OCI-LY1 (cell line): ENCODE data around the gene YDJC.

Experiments used
- H2AFZ ChIP-seq: fragments of 200-600 bp; sonication (generic), shearing (Covaris generic); 2 replicates; pipeline ENCODE4 v1.6.0; 2014; ENCODE audit warnings: antibody characterized with exemption, mild to moderate bottlenecking, low read length
- H3F3A ChIP-seq: fragments of 200-600 bp; sonication (generic), shearing (Covaris generic); 2 replicates; pipeline ENCODE4 v1.6.0; 2014; ENCODE audit warnings: mild to moderate bottlenecking, antibody characterized with exemption, low read length, moderate library complexity; ENCODE audit not compliant: insufficient read depth
- H3K27ac ChIP-seq: fragments of 200-600 bp; sonication (generic); 2 replicates; pipeline ENCODE4 v1.5.1; 2014; ENCODE audit warnings: low read length, mixed run types, mild to moderate bottlenecking, low read depth; ENCODE audit not compliant: poor library complexity, severe bottlenecking
- H3K27me3 ChIP-seq: fragments of 200-600 bp; sonication (generic); 2 replicates; pipeline ENCODE4 v1.6.0; 2014; ENCODE audit warnings: antibody characterized with exemption, mild to moderate bottlenecking, low read length, moderate library complexity; ENCODE audit not compliant: insufficient read depth
- H3K36me3 ChIP-seq: fragments of 200-600 bp; sonication (generic); 2 replicates; pipeline ENCODE4 v1.6.1; 2014; ENCODE audit warnings: mild to moderate bottlenecking, antibody characterized with exemption, low read length, moderate library complexity, mixed read lengths; ENCODE audit not compliant: insufficient read depth
- H3K4me1 ChIP-seq: fragments of 200-600 bp; sonication (generic); 2 replicates; pipeline ENCODE4 v1.5.1; 2014; ENCODE audit warnings: mild to moderate bottlenecking, low read length, moderate library complexity; ENCODE audit not compliant: insufficient read depth, severe bottlenecking
- H3K4me2 ChIP-seq: fragments of 200-600 bp; sonication (generic), shearing (Covaris generic); 2 replicates; pipeline ENCODE4 v1.6.1; 2014; ENCODE audit warnings: low read length
- H3K4me3 ChIP-seq: fragments of 200-600 bp; sonication (generic); 2 replicates; pipeline ENCODE4 v1.5.1; 2014; ENCODE audit warnings: low read length, low read depth, mild to moderate bottlenecking, mixed read lengths; ENCODE audit not compliant: poor library complexity, severe bottlenecking
- H3K79me2 ChIP-seq: fragments of 200-600 bp; shearing (Covaris generic); 2 replicates; pipeline ENCODE4 v1.6.1; 2016; ENCODE audit warnings: mixed run types, low read length, mixed read lengths; ENCODE audit not compliant: insufficient read depth
- H3K9ac ChIP-seq: fragments of 200-600 bp; sonication (generic), shearing (Covaris generic); 2 replicates; pipeline ENCODE4 v1.6.1; 2014; ENCODE audit warnings: mild to moderate bottlenecking, low read length, mixed read lengths
- H3K9me2 ChIP-seq: fragments of 200-600 bp; sonication (generic), shearing (Covaris generic); 2 replicates; pipeline ENCODE4 v1.6.1; 2014; ENCODE audit warnings: low read depth, mild to moderate bottlenecking, low read length, mixed read lengths
- H3K9me3 ChIP-seq: fragments of 200-600 bp; shearing (Covaris generic); 2 replicates; pipeline ENCODE4 v1.6.1; 2014; ENCODE audit warnings: low read length, mixed read lengths
- H4K20me1 ChIP-seq: fragments of 200-600 bp; sonication (generic), shearing (Covaris generic); 2 replicates; pipeline ENCODE4 v1.6.0; 2016; ENCODE audit warnings: mild to moderate bottlenecking, low read length; ENCODE audit not compliant: insufficient read depth
- CTCF ChIP-seq: fragments of 200-600 bp; sonication (generic), shearing (Covaris generic); IDR thresholded peaks from 2 replicates; pipeline ENCODE4 v1.5.1; 2017; ENCODE audit warnings: mild to moderate bottlenecking, antibody characterized with exemption, low read length, moderate library complexity, mixed read lengths
- EZH2 ChIP-seq: fragments of 200-600 bp; sonication (generic), shearing (Covaris generic); IDR thresholded peaks from 2 replicates; pipeline ENCODE4 v1.8.0; 2017; ENCODE audit warnings: borderline replicate concordance, mixed run types, mild to moderate bottlenecking, antibody characterized with exemption, low read length, moderate library complexity, mixed read lengths

Gene YDJC

GRCh38 chr22:21606775-21607174 is 23.0 kb downstream of the YDJC start:
- H3K4me3 ChIP-seq, result no peak overlapping the region
- no peaks in the 10 kb centered on the region for H4K20me1 ChIP-seq
- peaks cover 44% of the 10 kb centered on the region for H3K36me3 ChIP-seq
- H3K4me1 ChIP-seq, result no peaks in the 10 kb centered on the region
- no peak overlapping the region for H3K27ac ChIP-seq
- H3K9me3 ChIP-seq, result no peaks in the 10 kb centered on the region
- H3K9ac ChIP-seq, result no peak overlapping the region
- H3K9me2 ChIP-seq, result no peaks in the 10 kb centered on the region
- H3K27me3 ChIP-seq, result no peaks in the 10 kb centered on the region
- TF ChIP-seq EZH2 (no peak), CTCF (no peak)
- no peaks in the 10 kb centered on the region for H3F3A ChIP-seq
- no peak overlapping the region for H3K4me2 ChIP-seq
- no peak overlapping the region for H2AFZ ChIP-seq
- H3K79me2 ChIP-seq, result peaks cover 28% of the 10 kb centered on the region

GRCh38 chr22:21605887-21606564 is 23.8 kb downstream of the YDJC start:
- Histone ChIP-seq H3K27me3 (no peaks in the 10 kb centered on the region), H3K9ac (no peak overlapping the region), H3K4me1 (no peaks in the 10 kb centered on the region), H3K79me2 (peaks cover 31% of the 10 kb centered on the region), H2AFZ (no peak overlapping the region), H3F3A (no peaks in the 10 kb centered on the region), H3K4me3 (no peak overlapping the region), H3K9me2 (no peaks in the 10 kb centered on the region), H3K36me3 (peaks cover 36% of the 10 kb centered on the region), H3K27ac (no peak overlapping the region), H4K20me1 (no peaks in the 10 kb centered on the region), H3K4me2 (no peak overlapping the region), H3K9me3 (no peaks in the 10 kb centered on the region)
- TF ChIP-seq EZH2 (no peak), CTCF (no peak)

GRCh38 chr22:21603973-21604372 is 25.8 kb downstream of the YDJC start:
- Histone ChIP-seq H2AFZ (no peak overlapping the region), H3F3A (no peaks in the 10 kb centered on the region), H3K27ac (no peak overlapping the region), H3K9ac (no peak overlapping the region), H3K27me3 (no peaks in the 10 kb centered on the region), H3K9me3 (no peaks in the 10 kb centered on the region), H3K4me2 (no peak overlapping the region), H3K4me3 (no peak overlapping the region), H3K36me3 (peaks cover 24% of the 10 kb centered on the region; the same call in 1 of the 2 replicates), H3K4me1 (no peaks in the 10 kb centered on the region), H3K9me2 (no peaks in the 10 kb centered on the region), H4K20me1 (no peaks in the 10 kb centered on the region), H3K79me2 (peaks cover 49% of the 10 kb centered on the region)
- no peak for TF ChIP-seq CTCF
- TF ChIP-seq EZH2, result no peak
